GM12891 (cell line): ENCODE results near the gene PAIP2.
A peak's percentile ranks its signal among the peaks of the same experiment; 100 is the strongest.
"Not testable (repeated sequence)": the region's sequence is repeated elsewhere in the genome, so short reads cannot be mapped to it uniquely, and the experiment has no call there.

Experiments
- DNase-seq: peaks from one replicate; pipeline ENCODE4 v3.0.0; 2011; ENCODE audit warnings: low spot score; ENCODE audit not compliant: insufficient read length
- FAIRE-seq: peaks from 2 replicates; lab custom pipeline; 2011; peaks lifted over from hg19 to GRCh38; lab: Jason Lieb, UNC
- PAX5 ChIP-seq: IDR thresholded peaks from 2 replicates; pipeline ENCODE4 v1.6.1; 2011; ENCODE audit warnings: low read length, moderate library complexity, mild to moderate bottlenecking; ENCODE audit not compliant: insufficient read depth, severe bottlenecking
- POLR2A ChIP-seq: IDR thresholded peaks from 2 replicates; pipeline ENCODE4 v1.6.1; 2011; ENCODE audit warnings: low read depth, low read length, control low read depth
- POLR2AphosphoS5 ChIP-seq: IDR thresholded peaks from 2 replicates; pipeline ENCODE4 v1.6.1; 2011; ENCODE audit warnings: low read depth, low read length, control low read depth
- POU2F2 ChIP-seq: IDR thresholded peaks from 2 replicates; pipeline ENCODE4 v1.6.1; 2011; ENCODE audit warnings: low read depth, mild to moderate bottlenecking, control low read depth, low read length, moderate library complexity
- SPI1 ChIP-seq: IDR thresholded peaks from 2 replicates; pipeline ENCODE4 v1.6.1; 2011; ENCODE audit warnings: low read depth, low read length, control low read depth
- TAF1 ChIP-seq: IDR thresholded peaks from 2 replicates; pipeline ENCODE4 v1.6.1; 2011; ENCODE audit warnings: low read depth, low read length, control low read depth

Gene PAIP2

GRCh38 chr5:139314276-139314675 is 27.4 kb upstream of the PAIP2 start:
- FAIRE-seq (no peak), DNase-seq (no peak)
- TF ChIP-seq POLR2AphosphoS5 (no peak), TAF1 (no peak), SPI1 (no peak)

GRCh38 chr5:139315056-139315615 is 26.5 kb upstream of the PAIP2 start:
- FAIRE-seq = no peak
- no peak for TF ChIP-seq PAX5
- TF ChIP-seq TAF1 = no peak
- no peak for TF ChIP-seq POLR2A
- no peak for TF ChIP-seq POLR2AphosphoS5
- TF ChIP-seq SPI1 = no peak
- no peak for TF ChIP-seq POU2F2
- no peak for DNase-seq

- TF ChIP-seq POLR2AphosphoS5 (no peak; the same call in none of the 2 replicates), PAX5 (no peak), TAF1 (no peak), POLR2A (no peak), SPI1 (no peak), POU2F2 (no peak)
- FAIRE-seq (no peak), DNase-seq (no peak)
Measured at GRCh38 chr5:139335811-139336210, 5.8 kb upstream of the PAIP2 start.

- no peak for DNase-seq
- no peak for TF ChIP-seq SPI1
- no peak for TF ChIP-seq POLR2A
- no peak for TF ChIP-seq PAX5
- no peak for TF ChIP-seq TAF1
- TF ChIP-seq POU2F2 = no peak
- no peak for TF ChIP-seq POLR2AphosphoS5
- no peak for FAIRE-seq
Measured at GRCh38 chr5:139340051-139340450, 1.6 kb upstream of the PAIP2 start.

- FAIRE-seq (no peak), DNase-seq (no peak)
- TF ChIP-seq POU2F2 (no peak; the same call in 1 of the 2 replicates), PAX5 (no peak), TAF1 (no peak), SPI1 (no peak), POLR2A (no peak), POLR2AphosphoS5 (no peak)
Measured at GRCh38 chr5:139341187-139341688, 416 bp upstream of the PAIP2 start.

- FAIRE-seq (no peak), DNase-seq (peak; percentile 66)
- TF ChIP-seq POLR2AphosphoS5 (no peak), SPI1 (no peak), PAX5 (no peak), POU2F2 (no peak), TAF1 (no peak), POLR2A (no peak)
Measured at GRCh38 chr5:139342423-139342723, 719 bp downstream of the PAIP2 start.

GRCh38 chr5:139343476-139343875 is 1.8 kb downstream of the PAIP2 start:
- TF ChIP-seq TAF1 = no peak
- TF ChIP-seq POU2F2 = no peak
- no peak for TF ChIP-seq POLR2A
- no peak for TF ChIP-seq PAX5
- no peak for TF ChIP-seq SPI1
- no peak for DNase-seq
- FAIRE-seq = no peak

- DNase-seq (no peak), FAIRE-seq (no peak)
- no peak for TF ChIP-seq POLR2AphosphoS5
- TF ChIP-seq POLR2A = no peak
- TF ChIP-seq POU2F2 = no peak
- TF ChIP-seq SPI1 = no peak
- no peak for TF ChIP-seq PAX5
- no peak for TF ChIP-seq TAF1
Measured at GRCh38 chr5:139344177-139344576, 2.5 kb downstream of the PAIP2 start.

- not testable (repeated sequence) for FAIRE-seq, DNase-seq
Measured at GRCh38 chr5:139345442-139345841, 3.8 kb downstream of the PAIP2 start.

GRCh38 chr5:139347863-139348262 is 6.2 kb downstream of the PAIP2 start:
- FAIRE-seq, DNase-seq: not testable (repeated sequence)

- DNase-seq (no peak), FAIRE-seq (no peak)
- TF ChIP-seq TAF1 = no peak
- TF ChIP-seq SPI1 = no peak
- no peak for TF ChIP-seq POLR2A
- TF ChIP-seq PAX5 = no peak
- no peak for TF ChIP-seq POU2F2
Measured at GRCh38 chr5:139354186-139354585, 12.5 kb downstream of the PAIP2 start.

GRCh38 chr5:139355900-139356299 is 14.2 kb downstream of the PAIP2 start:
- FAIRE-seq, DNase-seq: not testable (repeated sequence)
